Karpas-422 (cell line): ENCODE measurements around the gene CFAP100. TPM values are rescaled to one million over a fixed set of nuclear protein-coding genes. Genes with fewer than 3 reads are reported as not detected.

Experiments
- DNase-seq: peaks from one replicate; pipeline ENCODE4 v3.0.0-alpha.2; 2015
- H2AFZ ChIP-seq: fragments of 200-600 bp; sonication (generic); 2 replicates; pipeline ENCODE4 v1.6.1; 2014; ENCODE audit warnings: antibody characterized with exemption, low read length, mixed read lengths
- H3K27ac ChIP-seq: fragments of 200-600 bp; sonication (generic); 2 replicates; pipeline ENCODE4 v1.5.1; 2014; ENCODE audit warnings: mild to moderate bottlenecking, low read length, moderate library complexity
- H3K27me3 ChIP-seq: fragments of 200-600 bp; sonication (generic); 2 replicates; pipeline ENCODE4 v1.6.1; 2014; ENCODE audit warnings: low read length, mixed read lengths
- H3K36me3 ChIP-seq: fragments of 200-600 bp; sonication (generic); 2 replicates; pipeline ENCODE4 v1.6.1; 2014; ENCODE audit warnings: low read length, mixed read lengths; ENCODE audit not compliant: insufficient read depth
- H3K4me1 ChIP-seq: fragments of 200-600 bp; sonication (generic); 2 replicates; pipeline ENCODE4 v1.6.1; 2014; ENCODE audit warnings: mild to moderate bottlenecking, low read length, mixed read lengths
- H3K4me2 ChIP-seq: fragments of 200-600 bp; sonication (generic); 2 replicates; pipeline ENCODE4 v1.6.1; 2014; ENCODE audit warnings: low read length, low read depth, mild to moderate bottlenecking; ENCODE audit not compliant: poor library complexity, severe bottlenecking
- H3K4me3 ChIP-seq: fragments of 200-600 bp; sonication (generic); 2 replicates; pipeline ENCODE4 v1.5.1; 2014; ENCODE audit warnings: mild to moderate bottlenecking, antibody characterized with exemption, low read length, mixed read lengths
- H3K79me2 ChIP-seq: fragments of 200-600 bp; sonication (generic); 2 replicates; pipeline ENCODE4 v1.6.1; 2014; ENCODE audit warnings: mild to moderate bottlenecking, low read length, mixed read lengths
- H3K9ac ChIP-seq: fragments of 200-600 bp; sonication (generic); 2 replicates; pipeline ENCODE4 v1.6.0; 2014; ENCODE audit warnings: low read length
- H3K9me2 ChIP-seq: fragments of 200-600 bp; sonication (generic), shearing (Covaris generic); replicated peaks from 2 replicates; pipeline ENCODE4 v1.6.0; 2014; ENCODE audit warnings: mild to moderate bottlenecking, low read length, moderate library complexity; ENCODE audit not compliant: insufficient read depth
- H3K9me3 ChIP-seq: fragments of 300-700, 200-600 bp; sonication (generic); 2 replicates; pipeline ENCODE4 v1.6.1; 2014; ENCODE audit warnings: low read length, mixed read lengths
- H4K20me1 ChIP-seq: fragments of 200-600 bp; sonication (generic); 2 replicates; pipeline ENCODE4 v1.6.1; 2014; ENCODE audit warnings: mild to moderate bottlenecking, antibody characterized with exemption, low read length, low read depth; ENCODE audit not compliant: insufficient read depth
- total RNA-seq: library from RNA; depleted of rRNA; stranded (reverse); fragments of >200 nt; shearing (Covaris generic); gene quantifications from 2 replicates; pipeline ENCODE4 v1.2.3, GENCODE V29; 2014; ENCODE audit warnings: low replicate concordance

CFAP100 gene
- total RNA-seq, 1 experiment from 2014 or later: not detected

DNA sequence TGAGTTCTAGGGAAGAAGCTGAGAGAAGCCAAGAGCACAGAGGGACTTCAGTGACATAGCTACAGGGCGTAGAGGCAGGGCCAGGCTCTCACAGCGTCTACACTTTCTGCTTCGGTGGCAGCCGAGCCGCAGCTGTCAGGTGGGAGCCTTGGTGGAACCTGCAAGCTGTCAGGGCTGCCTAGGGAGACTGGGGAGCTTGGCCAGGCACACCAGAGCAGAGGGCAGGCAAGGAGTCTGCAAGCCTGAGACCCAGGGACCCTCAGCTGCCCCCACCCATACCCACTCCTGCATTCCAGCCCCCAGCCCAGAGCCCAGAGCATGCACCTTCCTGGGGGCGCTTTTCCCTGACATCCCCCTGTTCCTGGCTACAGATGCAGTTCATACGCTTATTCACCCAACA, 24.1 kb upstream of the CFAP100 start:
- Histone ChIP-seq H3K79me2 (no peaks in the 10 kb centered on the region), H3K9ac (no peak overlapping the region), H3K36me3 (no peaks in the 10 kb centered on the region), H3K27ac (no peak overlapping the region), H3K27me3 (no peaks in the 10 kb centered on the region), H4K20me1 (no peaks in the 10 kb centered on the region), H3K9me3 (no peaks in the 10 kb centered on the region), H2AFZ (no peak overlapping the region), H3K9me2 (no peaks in the 10 kb centered on the region), H3K4me3 (no peak overlapping the region), H3K4me1 (no peaks in the 10 kb centered on the region), H3K4me2 (no peak overlapping the region)
- no peak for DNase-seq

DNA sequence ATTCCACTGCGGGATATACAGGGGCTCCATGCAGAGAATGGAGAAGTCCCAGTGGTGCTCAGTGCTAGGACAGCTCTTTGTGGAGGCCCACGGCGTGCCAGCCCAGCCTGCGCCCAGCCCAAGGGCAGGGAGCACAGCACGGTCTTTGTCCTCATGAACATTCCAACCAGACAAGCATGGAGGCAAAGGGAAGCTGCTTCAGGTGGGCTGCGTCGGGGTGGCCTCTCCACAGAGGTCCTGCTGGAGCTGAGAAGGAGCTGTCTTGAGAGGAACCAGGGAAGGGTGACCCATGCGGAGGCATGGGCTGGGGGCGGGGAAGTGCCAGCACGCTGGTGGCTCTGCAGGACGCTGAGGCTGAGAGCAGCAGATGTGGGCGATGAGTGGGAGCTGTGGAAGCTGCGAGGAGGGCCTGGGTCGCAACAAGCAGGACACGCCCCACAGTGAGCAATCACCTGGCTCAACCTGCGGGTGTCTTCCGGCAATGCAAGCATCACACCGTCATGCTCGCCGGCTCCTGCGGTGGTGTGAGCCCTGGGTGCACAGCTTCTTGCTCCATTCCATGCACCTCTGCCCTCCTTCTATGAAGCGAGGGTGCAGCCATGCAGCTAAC, 23.5 kb upstream of the CFAP100 start:
- H2AFZ ChIP-seq: no peak overlapping the region
- no peak overlapping the region for H3K9ac ChIP-seq
- no peak overlapping the region for H3K4me2 ChIP-seq
- DNase-seq: no peak
- H3K27ac ChIP-seq: no peak overlapping the region
- no peaks in the 10 kb centered on the region for H3K9me2 ChIP-seq
- no peaks in the 10 kb centered on the region for H3K36me3 ChIP-seq
- H3K79me2 ChIP-seq: no peaks in the 10 kb centered on the region
- H4K20me1 ChIP-seq: no peaks in the 10 kb centered on the region
- H3K9me3 ChIP-seq: no peaks in the 10 kb centered on the region
- no peaks in the 10 kb centered on the region for H3K27me3 ChIP-seq
- H3K4me1 ChIP-seq: no peaks in the 10 kb centered on the region
- no peak overlapping the region for H3K4me3 ChIP-seq

DNA sequence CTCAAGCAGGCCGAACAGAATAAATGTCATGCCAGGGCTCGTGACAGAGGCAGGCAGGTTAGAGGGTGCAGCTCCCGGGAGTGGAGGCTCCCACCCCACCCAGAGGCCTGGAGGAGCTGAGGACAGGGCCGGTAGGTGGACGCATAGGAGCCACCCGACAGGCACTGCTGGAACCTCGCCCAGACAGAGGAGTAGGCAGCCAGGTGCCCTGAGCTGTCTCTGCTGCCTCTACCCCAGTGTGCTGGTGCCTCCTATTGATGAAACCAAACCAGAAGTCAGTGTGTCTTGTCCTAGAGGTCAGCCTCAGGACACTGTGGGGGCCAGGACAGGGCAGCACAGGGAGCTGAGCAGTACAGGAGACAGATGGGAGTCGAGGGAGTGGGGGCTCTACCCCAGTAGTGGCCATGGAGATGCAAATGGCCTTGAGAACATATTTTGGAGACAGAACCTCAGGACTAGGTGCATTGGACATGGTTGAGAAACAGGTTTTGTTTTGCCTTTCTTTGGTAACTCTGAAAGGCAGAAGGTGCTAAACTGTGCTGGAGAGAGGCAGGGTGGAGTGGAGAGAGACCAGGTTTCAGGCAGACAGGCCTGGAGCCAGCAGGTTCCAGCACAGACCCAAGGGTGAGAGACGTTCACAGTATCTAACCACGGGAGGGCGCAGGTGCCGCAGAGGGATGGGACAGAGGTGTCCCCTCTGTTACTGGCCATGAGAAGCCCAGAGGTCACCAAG, 22.1 kb upstream of the CFAP100 start:
- H3K4me2 ChIP-seq: no peak overlapping the region
- H3K9me3 ChIP-seq: no peaks in the 10 kb centered on the region
- H3K9me2 ChIP-seq: no peaks in the 10 kb centered on the region
- no peaks in the 10 kb centered on the region for H3K4me1 ChIP-seq
- no peaks in the 10 kb centered on the region for H3K36me3 ChIP-seq
- H2AFZ ChIP-seq: no peak overlapping the region
- no peak overlapping the region for H3K9ac ChIP-seq
- no peaks in the 10 kb centered on the region for H3K79me2 ChIP-seq
- H3K27me3 ChIP-seq: no peaks in the 10 kb centered on the region
- no peak for DNase-seq
- H3K4me3 ChIP-seq: no peak overlapping the region
- H3K27ac ChIP-seq: no peak overlapping the region
- H4K20me1 ChIP-seq: no peaks in the 10 kb centered on the region

DNA sequence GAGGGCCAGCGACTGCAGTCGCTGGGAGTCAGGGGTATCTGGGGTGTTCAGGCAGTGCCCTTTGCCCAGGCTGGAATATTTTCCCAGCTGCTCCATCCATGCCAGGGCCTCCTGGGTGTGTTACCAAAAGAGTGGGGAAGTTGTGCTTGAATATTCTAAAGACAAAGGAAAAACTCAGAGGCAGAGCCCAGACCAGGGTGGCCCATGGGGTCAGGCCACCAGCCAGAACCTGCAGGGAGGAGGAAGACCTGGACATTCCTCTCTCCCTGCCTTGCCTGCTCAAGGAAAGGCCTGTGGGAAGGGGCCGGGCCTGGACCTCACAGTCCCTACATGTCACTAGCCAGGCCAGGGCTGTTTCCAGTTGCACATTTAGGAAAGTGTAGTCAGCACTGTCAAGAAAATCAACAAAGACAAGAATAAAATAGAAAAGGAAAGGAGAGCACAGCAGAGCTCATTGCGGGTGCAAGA, 21.5 kb upstream of the CFAP100 start:
- Histone ChIP-seq H2AFZ (no peak overlapping the region), H3K79me2 (no peaks in the 10 kb centered on the region), H3K27ac (no peak overlapping the region), H3K36me3 (no peaks in the 10 kb centered on the region), H3K4me1 (no peaks in the 10 kb centered on the region), H4K20me1 (no peaks in the 10 kb centered on the region), H3K9me3 (no peaks in the 10 kb centered on the region), H3K9ac (no peak overlapping the region), H3K4me3 (no peak overlapping the region), H3K27me3 (no peaks in the 10 kb centered on the region), H3K9me2 (no peaks in the 10 kb centered on the region), H3K4me2 (no peak overlapping the region)
- DNase-seq: no peak

DNA sequence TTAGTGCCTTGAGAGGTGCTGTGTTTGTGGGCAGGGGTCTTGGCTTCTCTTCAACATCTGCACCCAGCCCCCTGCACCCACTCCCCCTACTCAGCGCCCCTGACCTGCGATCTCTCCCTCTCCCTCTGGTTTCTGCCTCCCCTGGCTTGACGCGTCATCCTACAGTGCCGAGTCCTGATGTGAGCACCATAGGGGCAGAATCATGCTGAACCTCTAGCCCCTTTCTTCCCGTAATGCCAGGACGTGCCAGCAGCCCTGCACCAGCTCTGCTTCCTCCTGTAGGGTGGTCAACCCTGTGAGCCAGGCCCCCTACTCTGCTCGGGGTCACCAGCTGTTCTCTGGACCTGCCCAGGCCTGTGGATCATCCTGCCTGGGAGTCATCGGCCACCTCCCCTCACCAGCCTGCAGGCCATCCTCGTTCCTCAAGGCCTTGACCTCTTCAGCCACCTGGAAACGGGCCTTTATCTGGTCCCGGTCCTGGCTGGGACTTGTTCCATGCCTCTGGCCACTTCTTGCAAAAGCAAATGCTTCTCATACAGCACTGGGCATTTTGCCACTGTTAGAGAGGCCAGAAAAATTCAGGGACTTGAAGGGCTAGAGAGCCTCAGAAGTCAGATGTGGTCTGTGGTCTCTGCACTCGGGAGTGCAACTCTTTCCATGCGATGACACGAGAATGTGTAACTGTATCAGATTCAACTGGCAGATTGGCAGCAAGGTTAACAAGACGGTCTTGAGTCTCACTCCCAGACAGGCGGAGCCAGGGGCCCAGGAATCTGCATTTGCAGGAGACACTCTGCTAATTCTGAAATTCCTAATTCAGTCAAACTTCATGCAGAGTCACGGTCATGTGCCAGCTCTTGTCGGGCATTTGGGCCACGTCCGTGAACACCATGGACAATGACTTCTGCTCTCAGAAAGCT, 20.8 kb upstream of the CFAP100 start:
- Histone ChIP-seq H3K36me3 (no peaks in the 10 kb centered on the region), H3K9me3 (no peaks in the 10 kb centered on the region), H2AFZ (no peak overlapping the region), H4K20me1 (no peaks in the 10 kb centered on the region), H3K9ac (no peak overlapping the region), H3K4me3 (no peak overlapping the region), H3K27ac (no peak overlapping the region), H3K4me1 (no peaks in the 10 kb centered on the region), H3K27me3 (no peaks in the 10 kb centered on the region), H3K4me2 (no peak overlapping the region), H3K9me2 (no peaks in the 10 kb centered on the region), H3K79me2 (no peaks in the 10 kb centered on the region)
- no peak for DNase-seq

DNA sequence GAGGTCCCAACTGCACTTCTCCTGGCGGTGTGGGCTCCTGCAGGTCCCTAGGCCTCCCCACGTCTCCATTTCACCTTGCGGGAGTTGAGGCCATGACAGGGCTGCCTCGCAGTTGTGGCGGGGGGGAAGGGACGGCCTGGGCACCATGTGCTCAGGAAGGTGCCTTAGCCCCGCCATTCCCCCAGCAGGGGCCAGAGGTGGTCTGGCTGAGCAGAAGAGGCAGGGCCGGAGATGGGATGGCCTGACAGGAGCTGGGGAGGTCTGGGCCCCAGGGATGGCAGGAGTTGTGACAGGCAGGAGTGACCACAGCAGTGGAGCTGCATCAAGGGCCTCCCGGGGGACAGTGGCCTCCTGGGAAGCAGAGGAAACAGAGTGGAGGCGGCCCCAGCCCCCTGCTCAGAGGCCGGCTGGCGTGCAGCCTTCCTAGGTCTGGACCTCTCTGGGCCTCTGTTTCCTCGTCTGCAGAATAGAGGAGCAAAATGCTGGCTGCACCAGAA, 18.8 kb upstream of the CFAP100 start:
- Histone ChIP-seq H3K27ac (no peak overlapping the region), H3K79me2 (no peaks in the 10 kb centered on the region), H3K9me3 (no peaks in the 10 kb centered on the region), H3K4me3 (no peak overlapping the region), H2AFZ (no peak overlapping the region), H3K9ac (no peak overlapping the region), H3K9me2 (no peaks in the 10 kb centered on the region), H3K36me3 (no peaks in the 10 kb centered on the region), H3K4me1 (no peaks in the 10 kb centered on the region), H3K4me2 (no peak overlapping the region), H4K20me1 (no peaks in the 10 kb centered on the region), H3K27me3 (no peaks in the 10 kb centered on the region)
- DNase-seq: no peak

DNA sequence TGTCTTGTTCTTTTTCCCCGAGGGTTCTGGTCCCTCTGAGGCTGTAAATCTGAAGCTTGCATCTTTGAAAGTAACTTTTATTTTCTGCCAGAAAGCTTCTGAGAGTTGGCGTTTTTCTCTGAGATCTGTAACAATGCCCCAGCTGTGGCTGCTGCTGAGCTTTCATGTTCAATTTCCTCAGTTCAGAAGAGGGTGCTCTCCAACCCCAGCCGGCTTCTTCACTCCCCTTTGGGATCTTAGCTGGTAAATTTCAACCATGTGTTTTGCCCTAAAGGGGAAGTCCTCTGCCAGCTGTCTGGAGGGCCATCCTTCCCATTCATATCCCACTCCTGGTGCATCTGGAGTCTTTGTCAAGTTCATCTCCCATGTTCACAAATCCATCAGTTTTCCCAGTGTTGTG, 18.3 kb upstream of the CFAP100 start:
- Histone ChIP-seq H3K27ac (no peak overlapping the region), H3K27me3 (no peaks in the 10 kb centered on the region), H3K9ac (no peak overlapping the region), H3K36me3 (no peaks in the 10 kb centered on the region), H3K4me2 (no peak overlapping the region), H3K9me3 (no peaks in the 10 kb centered on the region), H3K79me2 (no peaks in the 10 kb centered on the region), H4K20me1 (no peaks in the 10 kb centered on the region), H2AFZ (no peak overlapping the region), H3K4me3 (no peak overlapping the region), H3K4me1 (no peaks in the 10 kb centered on the region), H3K9me2 (no peaks in the 10 kb centered on the region)
- no peak for DNase-seq

DNA sequence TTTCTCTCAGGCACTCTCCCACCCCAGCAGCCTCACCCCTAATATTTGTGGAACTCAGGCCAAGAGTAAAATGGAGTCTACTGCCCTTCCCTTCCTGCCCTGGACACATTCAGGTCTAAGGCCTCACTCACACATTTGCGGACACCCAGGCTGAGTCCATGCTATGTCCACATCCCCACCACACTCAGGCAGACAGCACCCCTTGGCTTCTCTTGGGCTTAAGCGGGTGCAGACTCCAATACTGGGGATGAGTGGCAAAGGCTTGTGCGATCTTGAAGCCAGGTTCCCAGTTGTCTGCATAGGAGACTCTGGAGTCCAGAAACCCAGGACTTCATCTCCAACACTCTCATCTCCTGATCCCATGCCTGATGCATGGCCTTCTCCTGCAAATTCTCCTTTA, 17.5 kb upstream of the CFAP100 start:
- no peak overlapping the region for H3K9ac ChIP-seq
- H3K36me3 ChIP-seq: no peaks in the 10 kb centered on the region
- H3K79me2 ChIP-seq: no peaks in the 10 kb centered on the region
- H4K20me1 ChIP-seq: no peaks in the 10 kb centered on the region
- H3K9me3 ChIP-seq: no peaks in the 10 kb centered on the region
- no peaks in the 10 kb centered on the region for H3K4me1 ChIP-seq
- H2AFZ ChIP-seq: no peak overlapping the region
- DNase-seq: no peak
- no peak overlapping the region for H3K4me2 ChIP-seq
- H3K27me3 ChIP-seq: no peaks in the 10 kb centered on the region
- no peaks in the 10 kb centered on the region for H3K9me2 ChIP-seq
- H3K27ac ChIP-seq: no peak overlapping the region
- no peak overlapping the region for H3K4me3 ChIP-seq
